ENCODE results near the gene XAGE1A. TPM values are rescaled to one million over a fixed set of nuclear protein-coding genes. Genes with fewer than 3 reads are reported as not detected.
"Not testable (repeated sequence)": the region's sequence is repeated elsewhere in the genome, so short reads cannot be mapped to it uniquely, and the experiment has no call there.

XAGE1A gene, protein sequence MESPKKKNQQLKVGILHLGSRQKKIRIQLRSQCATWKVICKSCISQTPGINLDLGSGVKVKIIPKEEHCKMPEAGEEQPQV
- not detected for total RNA-seq
- polyA plus RNA-seq = not detected
- long read RNA-seq, donor 1 = 0 reads
- long read RNA-seq, donor 2 = 0 reads
- long read RNA-seq, donor 3 = 0 reads
- long read RNA-seq, donor 4 = 0 reads
- long read RNA-seq, donor 5 = 0 reads
- long read RNA-seq, donor 6 = 0 reads
- long read RNA-seq, donor 7 = 0 reads
- long read RNA-seq, donor 8 = 0 reads
- long read RNA-seq, donor 9 = 0 reads
- long read RNA-seq, donor 10 = 0 reads

DNA sequence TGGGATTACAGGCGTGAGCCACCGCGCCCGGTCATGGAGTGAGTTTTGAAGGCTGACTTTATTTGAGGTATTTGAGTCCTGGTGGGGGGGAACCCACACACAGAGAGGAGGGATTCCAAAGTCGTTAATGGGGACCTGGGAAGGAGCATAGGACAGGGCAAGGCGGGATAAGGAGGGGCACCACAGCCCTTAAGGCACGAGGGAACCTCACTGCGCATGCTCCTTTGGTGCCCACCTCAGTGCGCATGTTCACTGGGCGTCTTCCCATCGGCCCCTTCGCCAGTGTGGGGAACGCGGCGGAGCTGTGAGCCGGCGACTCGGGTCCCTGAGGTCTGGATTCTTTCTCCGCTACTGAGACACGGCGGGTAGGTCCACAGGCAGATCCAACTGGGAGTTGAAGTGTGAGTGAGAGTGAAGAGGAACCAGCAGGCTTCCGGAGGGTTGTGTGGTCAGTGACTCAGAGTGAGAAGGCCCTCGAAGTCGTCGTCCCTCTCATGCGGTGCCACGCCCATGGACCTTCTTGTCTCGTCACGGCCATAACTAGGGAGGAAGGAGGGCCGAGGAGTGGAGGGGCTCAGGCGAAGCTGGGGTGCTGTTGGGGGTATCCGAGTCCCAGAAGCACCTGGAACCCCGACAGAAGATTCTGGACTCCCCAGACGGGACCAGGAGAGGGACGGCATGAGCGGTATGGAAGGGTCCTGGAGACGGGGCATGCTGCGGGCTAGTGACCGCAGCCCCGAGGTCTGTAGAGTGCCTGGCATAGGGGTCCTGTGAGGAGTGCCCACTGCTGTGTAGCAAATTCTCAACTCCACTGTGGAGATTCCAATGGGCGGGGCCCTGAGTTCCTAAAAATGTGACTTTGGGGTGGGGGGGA is at the start of gene XAGE1A:
Gene XAGE1A, plus strand, starts transcription at position 264 of the 874 bp plus-strand sequence. CDS start 1,554 bp downstream, outside the sequence.
- not testable (repeated sequence) for DNase-seq (ENCODE audit: low read depth in 6 of 9, low spot score in 9 of 9); H3K27ac ChIP-seq (ENCODE audit: low read depth in 1 of 2, low read length in 1 of 2); H3K9me3 ChIP-seq (ENCODE audit: control insufficient read depth in 2 of 2, insufficient read depth in 1 of 2, low read length in 1 of 2); H3K4me3 ChIP-seq (ENCODE audit: low read length in 2 of 2); H3K27me3 ChIP-seq (ENCODE audit: control insufficient read depth in 2 of 2, insufficient read depth in 1 of 2, low read length in 1 of 2); H3K36me3 ChIP-seq (ENCODE audit: control insufficient read depth in 2 of 2, insufficient read depth in 2 of 2, low read length in 1 of 2); H3K4me1 ChIP-seq (ENCODE audit: control insufficient read depth in 2 of 2, insufficient read depth in 2 of 2, low read length in 2 of 2)
- no CpG with 5 or more reads among the region's 41 CpGs for WGBS

DNA sequence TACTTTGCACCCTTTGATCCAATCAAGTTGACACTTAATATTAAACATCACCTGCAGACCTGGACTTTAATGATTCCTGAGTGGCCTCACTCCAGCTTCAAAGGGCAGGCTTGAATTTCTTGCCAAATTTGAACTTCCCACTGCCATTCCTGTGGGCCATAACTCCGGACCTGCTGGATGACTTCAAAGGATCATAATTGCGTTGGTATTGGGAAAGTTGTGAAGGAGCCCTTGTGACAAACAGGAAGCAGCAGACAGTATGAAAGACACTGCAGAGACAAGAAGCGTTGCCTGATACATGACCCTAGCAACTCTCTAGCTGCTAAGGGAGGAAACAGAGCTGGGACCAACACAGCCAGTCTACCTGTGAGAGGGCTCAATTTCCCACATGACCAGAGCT is 43.6 kb upstream of the XAGE1A start:
- H3K9me3 ChIP-seq (ENCODE audit: control insufficient read depth in 2 of 2, insufficient read depth in 1 of 2, low read length in 1 of 2); H3K36me3 ChIP-seq (ENCODE audit: control insufficient read depth in 2 of 2, insufficient read depth in 2 of 2, low read length in 1 of 2); DNase-seq (ENCODE audit: low read depth in 6 of 9, low spot score in 9 of 9); H3K4me3 ChIP-seq (ENCODE audit: low read length in 2 of 2); H3K27me3 ChIP-seq (ENCODE audit: control insufficient read depth in 2 of 2, insufficient read depth in 1 of 2, low read length in 1 of 2); H3K27ac ChIP-seq (ENCODE audit: low read depth in 1 of 2, low read length in 1 of 2); H3K4me1 ChIP-seq (ENCODE audit: control insufficient read depth in 2 of 2, insufficient read depth in 2 of 2, low read length in 2 of 2): not testable (repeated sequence)
- WGBS = 91% methylated on average over 3 of the region's 3 CpGs

DNA sequence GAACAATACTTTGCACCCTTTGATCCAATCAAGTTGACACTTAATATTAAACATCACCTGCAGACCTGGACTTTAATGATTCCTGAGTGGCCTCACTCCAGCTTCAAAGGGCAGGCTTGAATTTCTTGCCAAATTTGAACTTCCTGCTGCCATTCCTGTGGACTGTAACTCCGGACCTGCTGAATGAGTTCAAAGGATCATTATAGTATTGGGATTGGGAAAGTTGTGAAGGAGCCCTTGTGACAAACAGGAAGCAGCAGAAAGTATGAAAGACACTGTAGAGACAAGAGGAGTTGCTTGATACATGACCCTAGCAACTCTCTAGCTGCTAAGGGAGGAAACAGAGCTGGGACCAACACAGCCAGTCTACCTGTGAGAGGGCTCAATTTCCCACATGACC is 24.3 kb upstream of the XAGE1A start:
- H3K27ac ChIP-seq (ENCODE audit: low read depth in 1 of 2, low read length in 1 of 2); H3K9me3 ChIP-seq (ENCODE audit: control insufficient read depth in 2 of 2, insufficient read depth in 1 of 2, low read length in 1 of 2); H3K4me1 ChIP-seq (ENCODE audit: control insufficient read depth in 2 of 2, insufficient read depth in 2 of 2, low read length in 2 of 2); H3K27me3 ChIP-seq (ENCODE audit: control insufficient read depth in 2 of 2, insufficient read depth in 1 of 2, low read length in 1 of 2); DNase-seq (ENCODE audit: low read depth in 6 of 9, low spot score in 9 of 9); H3K36me3 ChIP-seq (ENCODE audit: control insufficient read depth in 2 of 2, insufficient read depth in 2 of 2, low read length in 1 of 2); H3K4me3 ChIP-seq (ENCODE audit: low read length in 2 of 2): not testable (repeated sequence)
- WGBS = 46% methylated on average over 1 of the region's 1 CpG

DNA sequence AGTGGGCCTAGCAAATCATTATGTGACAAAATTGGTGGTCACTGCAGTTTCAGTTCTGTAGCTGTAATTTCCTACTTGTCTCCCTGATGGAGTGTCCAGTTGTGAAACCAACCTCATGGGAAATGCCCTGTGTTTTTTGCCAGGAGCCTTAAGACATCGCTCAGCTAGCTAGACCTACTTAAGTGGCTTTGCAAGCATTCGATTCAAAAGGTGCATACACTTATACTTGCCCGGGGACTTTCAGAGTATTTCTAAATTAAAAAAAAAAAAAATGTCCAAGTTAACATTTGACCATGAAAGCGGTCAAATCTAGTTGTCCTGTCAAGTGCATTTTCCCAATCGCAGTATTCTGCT is 788 bp downstream of the XAGE1A start:
- not testable (repeated sequence) for H3K27ac ChIP-seq (ENCODE audit: low read depth in 1 of 2, low read length in 1 of 2); DNase-seq (ENCODE audit: low read depth in 6 of 9, low spot score in 9 of 9); H3K4me3 ChIP-seq (ENCODE audit: low read length in 2 of 2); H3K9me3 ChIP-seq (ENCODE audit: control insufficient read depth in 2 of 2, insufficient read depth in 1 of 2, low read length in 1 of 2); H3K27me3 ChIP-seq (ENCODE audit: control insufficient read depth in 2 of 2, insufficient read depth in 1 of 2, low read length in 1 of 2); H3K4me1 ChIP-seq (ENCODE audit: control insufficient read depth in 2 of 2, insufficient read depth in 2 of 2, low read length in 2 of 2); H3K36me3 ChIP-seq (ENCODE audit: control insufficient read depth in 2 of 2, insufficient read depth in 2 of 2, low read length in 1 of 2)
- no CpG with 5 or more reads among the region's 5 CpGs for WGBS

DNA sequence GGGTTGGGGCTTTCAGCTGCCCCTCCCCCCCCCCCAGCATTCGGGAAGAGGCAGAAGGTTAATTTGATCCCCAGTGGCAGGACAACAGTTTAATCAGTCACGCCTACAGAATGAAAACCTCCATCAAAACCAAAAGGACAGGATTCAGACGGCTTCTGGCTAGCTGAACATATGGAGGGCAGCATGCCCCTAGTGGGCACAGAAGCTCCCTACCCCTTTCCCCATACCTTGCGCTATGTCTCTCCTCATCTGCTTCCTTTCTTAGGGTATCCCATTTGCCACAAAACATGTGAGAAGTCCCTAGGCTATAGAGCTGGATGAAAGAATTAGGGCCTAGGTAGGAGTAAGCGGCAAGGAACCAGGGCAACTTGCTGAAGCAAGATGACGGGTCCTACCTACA is 5.8 kb downstream of the XAGE1A start:
- not testable (repeated sequence) for H3K4me3 ChIP-seq (ENCODE audit: low read length in 2 of 2); H3K36me3 ChIP-seq (ENCODE audit: control insufficient read depth in 2 of 2, insufficient read depth in 2 of 2, low read length in 1 of 2); H3K27me3 ChIP-seq (ENCODE audit: control insufficient read depth in 2 of 2, insufficient read depth in 1 of 2, low read length in 1 of 2); H3K4me1 ChIP-seq (ENCODE audit: control insufficient read depth in 2 of 2, insufficient read depth in 2 of 2, low read length in 2 of 2); H3K9me3 ChIP-seq (ENCODE audit: control insufficient read depth in 2 of 2, insufficient read depth in 1 of 2, low read length in 1 of 2); H3K27ac ChIP-seq (ENCODE audit: low read depth in 1 of 2, low read length in 1 of 2); DNase-seq (ENCODE audit: low read depth in 6 of 9, low spot score in 9 of 9)
- no CpG with 5 or more reads among the region's 6 CpGs for WGBS

DNA sequence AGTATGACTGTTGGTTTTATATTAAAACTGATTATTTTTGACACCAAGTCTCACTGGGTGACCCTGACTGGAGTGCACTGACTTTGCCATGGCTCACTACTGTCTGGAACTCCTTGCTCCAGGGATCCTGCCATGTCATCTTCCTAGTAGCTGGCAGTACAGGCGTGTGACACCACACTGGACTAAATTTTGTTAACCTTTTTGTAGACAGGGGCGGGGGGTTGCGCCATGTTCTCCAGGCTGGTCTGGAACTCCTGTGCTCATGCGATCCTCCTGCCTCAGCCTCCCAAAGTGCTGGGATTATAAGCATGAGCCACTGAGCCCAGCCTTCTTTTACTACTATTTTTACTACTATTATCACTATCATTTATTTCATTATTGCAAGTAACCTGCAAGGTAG is 8.9 kb downstream of the XAGE1A start:
- Histone ChIP-seq H3K4me1 (ENCODE audit: control insufficient read depth in 2 of 2, insufficient read depth in 2 of 2, low read length in 2 of 2) (no peaks in the 10 kb centered on the region), H3K9me3 (ENCODE audit: control insufficient read depth in 2 of 2, insufficient read depth in 1 of 2, low read length in 1 of 2) (no peaks in the 10 kb centered on the region), H3K27ac (ENCODE audit: low read depth in 1 of 2, low read length in 1 of 2) (no peak overlapping the region), H3K36me3 (ENCODE audit: control insufficient read depth in 2 of 2, insufficient read depth in 2 of 2, low read length in 1 of 2) (no peaks in the 10 kb centered on the region), H3K27me3 (ENCODE audit: control insufficient read depth in 2 of 2, insufficient read depth in 1 of 2, low read length in 1 of 2) (no peaks in the 10 kb centered on the region), H3K4me3 (ENCODE audit: low read length in 2 of 2) (no peak overlapping the region)
- 96% methylated on average over 4 of the region's 4 CpGs for WGBS
- no peak for DNase-seq (ENCODE audit: low read depth in 6 of 9, low spot score in 9 of 9)

DNA sequence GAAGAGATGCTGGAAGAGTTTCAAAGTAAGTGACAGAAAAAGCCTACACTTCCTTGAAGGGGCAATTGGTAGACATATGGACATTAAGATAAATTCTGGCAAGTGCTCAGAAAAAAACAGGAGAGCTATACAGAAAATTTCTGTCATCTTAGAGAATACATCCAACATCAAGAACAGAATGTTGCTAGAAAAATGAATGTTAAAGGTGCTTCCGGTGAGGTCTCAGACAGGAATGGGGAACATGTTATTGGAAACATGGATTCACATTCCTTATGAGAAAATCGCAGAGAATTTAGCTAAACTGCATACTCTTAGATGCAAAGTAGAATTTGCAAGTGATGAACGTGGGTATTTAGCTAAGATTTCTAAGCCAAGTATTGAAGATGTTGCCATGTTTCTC is 11.7 kb downstream of the XAGE1A start:
- Histone ChIP-seq H3K9me3 (ENCODE audit: control insufficient read depth in 2 of 2, insufficient read depth in 1 of 2, low read length in 1 of 2) (no peaks in the 10 kb centered on the region), H3K4me1 (ENCODE audit: control insufficient read depth in 2 of 2, insufficient read depth in 2 of 2, low read length in 2 of 2) (no peaks in the 10 kb centered on the region), H3K4me3 (ENCODE audit: low read length in 2 of 2) (no peak overlapping the region), H3K27ac (ENCODE audit: low read depth in 1 of 2, low read length in 1 of 2) (no peak overlapping the region), H3K36me3 (ENCODE audit: control insufficient read depth in 2 of 2, insufficient read depth in 2 of 2, low read length in 1 of 2) (no peaks in the 10 kb centered on the region), H3K27me3 (ENCODE audit: control insufficient read depth in 2 of 2, insufficient read depth in 1 of 2, low read length in 1 of 2) (no peaks in the 10 kb centered on the region)
- no peak for DNase-seq (ENCODE audit: low read depth in 6 of 9, low spot score in 9 of 9)
- 94% methylated on average over 3 of the region's 3 CpGs for WGBS

DNA sequence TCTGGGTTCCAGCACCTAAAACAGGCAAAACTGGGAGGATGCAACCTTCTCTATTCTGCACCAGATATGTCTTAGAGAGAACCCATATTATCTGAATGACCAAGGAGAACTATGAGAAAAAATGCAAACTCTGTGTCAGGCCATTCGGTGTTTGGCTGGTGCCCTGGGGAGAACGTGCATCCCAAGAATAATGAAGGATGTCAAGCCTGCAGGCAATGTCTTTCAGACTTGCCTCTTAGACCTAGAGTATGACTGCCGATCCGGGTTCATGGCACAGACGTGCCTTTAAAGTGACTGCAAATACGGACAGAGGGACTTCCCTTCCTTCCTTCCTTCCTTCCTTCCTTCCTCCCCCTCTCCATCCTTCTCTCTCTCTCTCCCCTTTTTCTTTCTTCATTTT is 14.3 kb downstream of the XAGE1A start:
- Histone ChIP-seq H3K27ac (ENCODE audit: low read depth in 1 of 2, low read length in 1 of 2) (no peak overlapping the region), H3K4me1 (ENCODE audit: control insufficient read depth in 2 of 2, insufficient read depth in 2 of 2, low read length in 2 of 2) (no peaks in the 10 kb centered on the region), H3K4me3 (ENCODE audit: low read length in 2 of 2) (no peak overlapping the region), H3K9me3 (ENCODE audit: control insufficient read depth in 2 of 2, insufficient read depth in 1 of 2, low read length in 1 of 2) (no peaks in the 10 kb centered on the region), H3K36me3 (ENCODE audit: control insufficient read depth in 2 of 2, insufficient read depth in 2 of 2, low read length in 1 of 2) (no peaks in the 10 kb centered on the region), H3K27me3 (ENCODE audit: control insufficient read depth in 2 of 2, insufficient read depth in 1 of 2, low read length in 1 of 2) (no peaks in the 10 kb centered on the region)
- no peak for DNase-seq (ENCODE audit: low read depth in 6 of 9, low spot score in 9 of 9)
- 70% methylated on average over 6 of the region's 6 CpGs for WGBS

DNA sequence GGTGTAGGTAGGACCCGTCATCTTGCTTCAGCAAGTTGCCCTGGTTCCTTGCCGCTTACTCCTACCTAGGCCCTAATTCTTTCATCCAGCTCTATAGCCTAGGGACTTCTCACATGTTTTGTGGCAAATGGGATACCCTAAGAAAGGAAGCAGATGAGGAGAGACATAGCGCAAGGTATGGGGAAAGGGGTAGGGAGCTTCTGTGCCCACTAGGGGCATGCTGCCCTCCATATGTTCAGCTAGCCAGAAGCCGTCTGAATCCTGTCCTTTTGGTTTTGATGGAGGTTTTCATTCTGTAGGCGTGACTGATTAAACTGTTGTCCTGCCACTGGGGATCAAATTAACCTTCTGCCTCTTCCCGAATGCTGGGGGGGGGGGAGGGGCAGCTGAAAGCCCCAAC is 15.5 kb downstream of the XAGE1A start:
- not testable (repeated sequence) for H3K4me1 ChIP-seq (ENCODE audit: control insufficient read depth in 2 of 2, insufficient read depth in 2 of 2, low read length in 2 of 2); DNase-seq (ENCODE audit: low read depth in 6 of 9, low spot score in 9 of 9); H3K36me3 ChIP-seq (ENCODE audit: control insufficient read depth in 2 of 2, insufficient read depth in 2 of 2, low read length in 1 of 2); H3K4me3 ChIP-seq (ENCODE audit: low read length in 2 of 2); H3K27ac ChIP-seq (ENCODE audit: low read depth in 1 of 2, low read length in 1 of 2); H3K9me3 ChIP-seq (ENCODE audit: control insufficient read depth in 2 of 2, insufficient read depth in 1 of 2, low read length in 1 of 2); H3K27me3 ChIP-seq (ENCODE audit: control insufficient read depth in 2 of 2, insufficient read depth in 1 of 2, low read length in 1 of 2)
- WGBS = no CpG with 5 or more reads among the region's 6 CpGs
